Measurements from ENCODE around the gene LEMD2.

LEMD2 gene

GRCh38 chr6:33756211-33756954, 32.5 kb downstream of the LEMD2 start:
- H3K4me1 ChIP-seq (ENCODE audit: insufficient read depth, poor library complexity, severe bottlenecking), result peaks cover 23% of the 10 kb centered on the region
- no peak for TF ChIP-seq CTCF (IDR thresholded peaks at IDR 0.05; ENCODE audit: poor library complexity, severe bottlenecking)
- no peaks in the 10 kb centered on the region for H3K27me3 ChIP-seq (ENCODE audit: insufficient read depth, poor library complexity, severe bottlenecking)
- DNase-seq (ENCODE audit: low spot score) (no peak), ATAC-seq (ENCODE audit: low read depth) (no peak)
- H3K36me3 ChIP-seq (ENCODE audit: low read depth), result no peaks in the 10 kb centered on the region
- H3K27ac ChIP-seq (ENCODE audit: poor library complexity, severe bottlenecking), result no peak overlapping the region
- no peaks in the 10 kb centered on the region for H3K9me3 ChIP-seq (ENCODE audit: severe bottlenecking)
- H3K4me3 ChIP-seq (ENCODE audit: severe bottlenecking), result no peak overlapping the region

GRCh38 chr6:33755070-33755869, 33.7 kb downstream of the LEMD2 start:
- no peak for TF ChIP-seq CTCF (IDR thresholded peaks at IDR 0.05; ENCODE audit: poor library complexity, severe bottlenecking)

GRCh38 chr6:33754222-33754621, 34.7 kb downstream of the LEMD2 start:
- H3K27me3 ChIP-seq (ENCODE audit: insufficient read depth, poor library complexity, severe bottlenecking), result no peaks in the 10 kb centered on the region
- H3K27ac ChIP-seq (ENCODE audit: poor library complexity, severe bottlenecking), result no peak overlapping the region
- ATAC-seq (ENCODE audit: low read depth) (no peak), DNase-seq (ENCODE audit: low spot score) (no peak)
- H3K9me3 ChIP-seq (ENCODE audit: severe bottlenecking), result no peaks in the 10 kb centered on the region
- no peaks in the 10 kb centered on the region for H3K36me3 ChIP-seq (ENCODE audit: low read depth)
- no peak overlapping the region for H3K4me3 ChIP-seq (ENCODE audit: severe bottlenecking)
- peaks cover 33% of the 10 kb centered on the region for H3K4me1 ChIP-seq (ENCODE audit: insufficient read depth, poor library complexity, severe bottlenecking)
- no peak for TF ChIP-seq CTCF (IDR thresholded peaks at IDR 0.05; ENCODE audit: poor library complexity, severe bottlenecking)

More at GRCh38 chr6:33755070-33755869, 33.7 kb downstream of the LEMD2 start:
- H3K27ac ChIP-seq (ENCODE audit: poor library complexity, severe bottlenecking), result no peak overlapping the region
- no peaks in the 10 kb centered on the region for H3K36me3 ChIP-seq (ENCODE audit: low read depth)
- H3K4me1 ChIP-seq (ENCODE audit: insufficient read depth, poor library complexity, severe bottlenecking), result peaks cover 34% of the 10 kb centered on the region
- DNase-seq (ENCODE audit: low spot score) (no peak), ATAC-seq (ENCODE audit: low read depth) (no peak)
- no peaks in the 10 kb centered on the region for H3K27me3 ChIP-seq (ENCODE audit: insufficient read depth, poor library complexity, severe bottlenecking)
- H3K9me3 ChIP-seq (ENCODE audit: severe bottlenecking), result no peaks in the 10 kb centered on the region
- no peak overlapping the region for H3K4me3 ChIP-seq (ENCODE audit: severe bottlenecking)

- DNase-seq (ENCODE audit: low spot score) (no peak), ATAC-seq (ENCODE audit: low read depth) (peak; percentile 3; the same call in 2 of the 3 replicates)
- no peaks in the 10 kb centered on the region for H3K36me3 ChIP-seq (ENCODE audit: low read depth)
- no peak for TF ChIP-seq CTCF (IDR thresholded peaks at IDR 0.05; ENCODE audit: poor library complexity, severe bottlenecking)
- no peaks in the 10 kb centered on the region for H3K27me3 ChIP-seq (ENCODE audit: insufficient read depth, poor library complexity, severe bottlenecking)
- H3K4me1 ChIP-seq (ENCODE audit: insufficient read depth, poor library complexity, severe bottlenecking), result peaks cover 25% of the 10 kb centered on the region
- H3K4me3 ChIP-seq (ENCODE audit: severe bottlenecking), result no peak overlapping the region
- peak overlapping the region; percentile 51 for H3K27ac ChIP-seq (ENCODE audit: poor library complexity, severe bottlenecking)
- H3K9me3 ChIP-seq (ENCODE audit: severe bottlenecking), result no peaks in the 10 kb centered on the region
Observed at GRCh38 chr6:33752646-33753015, 36.3 kb downstream of the LEMD2 start.
